Esophagus squamous epithelium (tissue), 5 donors: ENCODE data around the gene PBX2. TPM values are rescaled to one million over a fixed set of nuclear protein-coding genes. Genes with fewer than 3 reads are reported as not detected.

ENCODE experiments used
- DNase-seq: peaks from one replicate; lab custom pipeline; 2025; lab: John Stamatoyannopoulos, UW
- H3K27ac ChIP-seq, 4 donors: fragments of 200-600 bp; sonication (generic); one replicate each; pipeline ENCODE4 v1.5.1; 2016 to 2019; ENCODE audit warnings: mild to moderate bottlenecking in 1 of 4
- H3K27me3 ChIP-seq, 4 donors: fragments of 200-600 bp; sonication (generic); 1 replicate in 3 of 4; 2 replicates in 1 of 4; pipeline versions ENCODE4 v1.5.1 to v1.6.0; 2017 to 2021; ENCODE audit warnings: antibody characterized with exemption in 1 of 4
- H3K36me3 ChIP-seq, 3 donors: fragments of 200-600 bp; sonication (generic); one replicate each; pipeline ENCODE4 v1.5.1; 2016 to 2019
- H3K4me1 ChIP-seq, 3 donors: fragments of 200-600 bp; sonication (generic); one replicate each; pipeline ENCODE4 v1.5.1; 2017 to 2019
- H3K4me3 ChIP-seq, 4 donors: fragments of 200-600 bp; sonication (generic); 1 replicate in 3 of 4; 2 replicates in 1 of 4; pipeline ENCODE4 v1.5.1; 2016 to 2019; ENCODE audit warnings: mild to moderate bottlenecking in 2 of 4, moderate library complexity in 1 of 4
- H3K9me3 ChIP-seq, 3 donors: fragments of 200-600 bp; sonication (generic); one replicate each; pipeline ENCODE4 v1.5.1; 2016 to 2019
- CTCF ChIP-seq, 6 experiments: fragments of 450-650 bp in 4 of 6; fragments of 200-600 bp in 2 of 6; sonication (generic) in 2 of 6; IDR thresholded peaks; one replicate each; pipeline ENCODE4 v1.5.1; 2016 to 2019; ENCODE audit warnings: antibody characterized with exemption in 6 of 6, mild to moderate bottlenecking in 4 of 6, moderate library complexity in 4 of 6
- POLR2A ChIP-seq, 4 donors: fragments of 450-650 bp; IDR thresholded peaks; one replicate each; pipeline ENCODE4 v1.6.1; 2017; ENCODE audit warnings: antibody characterized with exemption in 4 of 4, mild to moderate bottlenecking in 4 of 4, moderate library complexity in 3 of 4
- WGBS, 2 donors: methylation state at CpG; one replicate each; pipeline ENCODE4 v1.1.5; 2018; 5-methylcytosine and 5-hydroxymethylcytosine counted together
- intact Hi-C: fragments of 100-400 bp; cut with DNase I; formaldehyde crosslinking; loops from one replicate; pipeline ENCODE4 v1.15.0; 2022
- total RNA-seq, 4 donors: library from RNA; depleted of rRNA; stranded (reverse); fragments of >200 nt; gene quantifications; one replicate each; pipeline ENCODE4 v1.1.0, GENCODE V29; 2016
- donor health status: DM: yes; HTN: yes; CAD: no.

PBX2 gene
- total RNA-seq, 4 donors from 2014 or later: 27.1 to 40.2 (median 28.9) TPM

GRCh38 chr6:32158052-32158451 is 31.9 kb downstream of the PBX2 start:
- TF ChIP-seq POLR2A (IDR thresholded peaks at IDR 0.05) (no peak), CTCF (IDR thresholded peaks at IDR 0.05) (no peak)

DNA sequence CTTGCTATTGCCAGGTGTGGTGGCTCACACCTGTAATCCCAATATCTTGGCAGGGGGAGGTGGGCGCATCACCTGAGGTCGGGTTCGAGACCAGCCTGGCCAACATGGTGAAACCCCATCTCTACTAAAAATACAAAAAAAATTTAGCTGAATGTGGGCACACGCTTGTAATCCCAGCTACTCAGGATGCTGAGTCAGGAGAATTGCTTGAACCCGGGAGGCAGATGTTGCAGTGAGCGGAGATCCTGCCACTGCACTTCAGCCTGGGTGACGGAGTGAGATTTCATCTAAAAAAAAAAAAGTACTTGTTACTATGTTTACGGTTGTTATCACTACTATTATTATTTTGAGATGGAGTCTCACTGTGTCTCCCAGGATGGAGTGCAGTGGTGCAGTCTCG is 33.1 kb downstream of the PBX2 start:
- Histone ChIP-seq H3K4me3 (no peak overlapping the region), H3K36me3 (peaks cover 16 to 62% (median 22%) of the 10 kb centered on the region in 3 donors), H3K27me3 (no peaks in the 10 kb centered on the region), H3K27ac (no peak overlapping the region), H3K9me3 (no peaks in the 10 kb centered on the region), H3K4me1 (peaks cover 19 to 40% (median 26%) of the 10 kb centered on the region in 3 donors)
- DNase-seq: no peak
- no peak for TF ChIP-seq POLR2A (IDR thresholded peaks at IDR 0.05)
- no peak for TF ChIP-seq CTCF (IDR thresholded peaks at IDR 0.05)
- WGBS, 2 donors: 85 to 91% methylated on average over 9 of the region's 9 CpGs
- intact Hi-C loops: no loop called here

More at GRCh38 chr6:32158052-32158451, 31.9 kb downstream of the PBX2 start:
- intact Hi-C loops: no loop called here
- no peaks in the 10 kb centered on the region for H3K9me3 ChIP-seq
- peaks cover 10 to 29% (median 15%) of the 10 kb centered on the region in 3 donors for H3K4me1 ChIP-seq
- H3K27me3 ChIP-seq: no peaks in the 10 kb centered on the region
- DNase-seq: no peak
- no peak overlapping the region for H3K4me3 ChIP-seq
- no peak overlapping the region for H3K27ac ChIP-seq
- peaks cover 24 to 74% (median 30%) of the 10 kb centered on the region in 3 donors for H3K36me3 ChIP-seq

- no peak for TF ChIP-seq POLR2A (IDR thresholded peaks at IDR 0.05)
- peak; percentile 28 to 77 (median 66) for TF ChIP-seq CTCF (IDR thresholded peaks at IDR 0.05)
- intact Hi-C loops: no loop called here
- Histone ChIP-seq H3K36me3 (peaks cover 16 to 40% (median 22%) of the 10 kb centered on the region in 3 donors), H3K4me1 (peaks cover 19 to 61% (median 26%) of the 10 kb centered on the region in 3 donors), H3K27me3 (peaks cover 0 to 6% (median 0%) of the 10 kb centered on the region in 4 donors), H3K4me3 (peak overlapping the region; percentile 61 to 95 (median 78)), H3K27ac (peak overlapping the region; percentile 87 to 98 (median 94)), H3K9me3 (no peaks in the 10 kb centered on the region)
- 0 to 8% methylated on average over 4 to 10 of the region's 34 CpGs for WGBS, 2 donors
- DNase-seq: no peak
Observed at GRCh38 chr6:32154514-32155161, 35.4 kb downstream of the PBX2 start.

GRCh38 chr6:32153564-32154513 is 36.2 kb downstream of the PBX2 start, which contains the start of gene PPT2:
TSS of gene PPT2 (plus strand) at chr6:32154141. CDS start at chr6:32154595, 454 bp downstream.
- intact Hi-C loops: no loop called here
- 0 to 1% methylated on average over 16 to 45 of the region's 52 CpGs for WGBS, 2 donors

More at GRCh38 chr6:32153564-32154513, 36.2 kb downstream of the PBX2 start, which contains the start of gene PPT2:
- no peaks in the 10 kb centered on the region for H3K9me3 ChIP-seq
- H3K27me3 ChIP-seq: peaks cover 0 to 14% (median 0%) of the 10 kb centered on the region in 4 donors
- DNase-seq: no peak
- TF ChIP-seq POLR2A (IDR thresholded peaks at IDR 0.05): peak in 2 of 4 donors; percentile 19 to 29
- TF ChIP-seq CTCF (IDR thresholded peaks at IDR 0.05): peak in 4 of 6 experiments; percentile 11 to 25 (median 14)
- H3K4me3 ChIP-seq: peak within 1 kb of the TSS; percentile 61 to 95 (median 78)
- peaks cover 19 to 67% (median 26%) of the 10 kb centered on the region in 3 donors for H3K4me1 ChIP-seq
- peaks cover 15 to 40% (median 22%) of the 10 kb centered on the region in 3 donors for H3K36me3 ChIP-seq
- H3K27ac ChIP-seq: peak within 1 kb of the TSS; percentile 87 to 98 (median 94)
